Cardiac muscle cell (in vitro differentiated cells and primary cell): ENCODE measurements around the gene CBFA2T2. TPM values are rescaled to one million over a fixed set of nuclear protein-coding genes. Genes with fewer than 3 reads are reported as not detected.

Experiments used
- DNase-seq, 2 donors: peaks; one replicate each; pipeline versions ENCODE4 v3.0.0 to v3.0.0-alpha.2; 2010 to 2017; ENCODE audit warnings: low read depth in 1 of 2, low spot score in 1 of 2
- H3K27ac ChIP-seq: fragments of 200-600 bp; sonication (generic); 2 replicates; pipeline ENCODE4 v1.5.1; 2016
- H3K27me3 ChIP-seq: fragments of 200-600 bp; sonication (generic); 2 replicates; pipeline ENCODE4 v1.6.0; 2016; ENCODE audit warnings: control low read depth
- H3K36me3 ChIP-seq: fragments of 200-600 bp; sonication (generic); 2 replicates; pipeline ENCODE4 v1.5.1; 2016; ENCODE audit warnings: control low read depth
- H3K4me1 ChIP-seq: fragments of 200-600 bp; sonication (generic); 2 replicates; pipeline ENCODE4 v1.8.1; 2017; ENCODE audit warnings: low read depth, mild to moderate bottlenecking, mixed run types
- H3K4me3 ChIP-seq: fragments of 200-600 bp; sonication (generic); 2 replicates; pipeline ENCODE4 v1.5.1; 2016; ENCODE audit warnings: mild to moderate bottlenecking
- H3K9me3 ChIP-seq: fragments of 200-600 bp; sonication (generic); 2 replicates; pipeline ENCODE4 v1.5.1; 2017; ENCODE audit warnings: low read depth, mild to moderate bottlenecking, control low read depth
- polyA plus RNA-seq: library from polyadenylated mRNA; unstranded; fragments of >200 nt; fragmentation: Nextera tagmentation; extraction: Ambion mirVana; gene quantifications from 2 replicates; pipeline ENCODE4 v1.2.1, GENCODE V29; 2016
- total RNA-seq: library from RNA; depleted of rRNA; stranded (reverse); fragments of >200 nt; gene quantifications from 2 replicates; pipeline ENCODE4 v1.2.3, GENCODE V29; 2016
- TF ChIP-seq, protein P1 (sequence below): IDR thresholded peaks from 2 replicates; pipeline ENCODE4 v1.5.1; 2012; ENCODE audit warnings: low read depth, mild to moderate bottlenecking, low read length

CBFA2T2 gene
- total and polyA plus RNA-seq, 2 experiments from 2014 or later: 36.7 to 53.1 TPM

DNA sequence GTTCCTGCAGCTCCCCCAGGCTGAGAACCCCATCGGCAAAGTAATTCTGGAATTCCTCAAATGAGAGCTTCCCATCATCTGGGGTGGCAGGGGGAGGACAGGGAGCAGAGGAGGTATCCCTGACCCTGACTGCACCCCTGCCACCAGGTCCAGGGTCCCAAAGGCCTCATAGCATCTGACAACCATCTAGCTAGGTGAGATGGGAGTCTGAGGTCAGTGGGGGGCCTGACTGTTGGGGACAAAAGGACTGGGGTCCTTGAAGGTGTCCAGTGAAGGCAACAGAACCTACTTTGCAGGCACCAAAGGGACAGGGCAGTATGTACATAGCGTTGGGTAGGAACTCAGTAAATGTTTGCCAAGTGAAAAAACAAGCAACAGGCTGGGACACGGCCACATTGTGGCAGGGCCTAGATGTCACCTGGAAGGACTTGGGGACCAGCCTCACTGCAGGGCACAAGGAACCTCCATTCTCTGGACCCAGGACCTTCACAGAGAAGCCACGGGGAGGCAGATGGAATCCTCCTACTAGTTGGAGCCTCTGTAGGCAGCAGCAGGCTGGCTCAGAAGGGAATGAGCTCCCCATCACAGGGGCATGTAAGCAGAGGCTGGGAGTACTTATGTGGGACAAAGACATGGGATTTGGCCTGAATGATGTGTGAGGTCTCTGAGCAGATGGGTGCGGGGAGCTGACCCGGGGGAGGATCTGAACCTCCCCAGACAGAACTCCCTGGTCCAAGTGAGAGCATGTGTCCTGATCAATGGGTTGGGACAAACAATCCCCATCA lies 181.0 kb downstream of the CBFA2T2 start:
- H3K4me3 ChIP-seq: no peak overlapping the region
- H3K27ac ChIP-seq: no peak overlapping the region
- H3K9me3 ChIP-seq: no peaks in the 10 kb centered on the region
- H3K36me3 ChIP-seq: peaks cover 13% of the 10 kb centered on the region
- peaks cover 32% of the 10 kb centered on the region for H3K4me1 ChIP-seq
- DNase-seq: no peak
- TF ChIP-seq, protein P1, sequence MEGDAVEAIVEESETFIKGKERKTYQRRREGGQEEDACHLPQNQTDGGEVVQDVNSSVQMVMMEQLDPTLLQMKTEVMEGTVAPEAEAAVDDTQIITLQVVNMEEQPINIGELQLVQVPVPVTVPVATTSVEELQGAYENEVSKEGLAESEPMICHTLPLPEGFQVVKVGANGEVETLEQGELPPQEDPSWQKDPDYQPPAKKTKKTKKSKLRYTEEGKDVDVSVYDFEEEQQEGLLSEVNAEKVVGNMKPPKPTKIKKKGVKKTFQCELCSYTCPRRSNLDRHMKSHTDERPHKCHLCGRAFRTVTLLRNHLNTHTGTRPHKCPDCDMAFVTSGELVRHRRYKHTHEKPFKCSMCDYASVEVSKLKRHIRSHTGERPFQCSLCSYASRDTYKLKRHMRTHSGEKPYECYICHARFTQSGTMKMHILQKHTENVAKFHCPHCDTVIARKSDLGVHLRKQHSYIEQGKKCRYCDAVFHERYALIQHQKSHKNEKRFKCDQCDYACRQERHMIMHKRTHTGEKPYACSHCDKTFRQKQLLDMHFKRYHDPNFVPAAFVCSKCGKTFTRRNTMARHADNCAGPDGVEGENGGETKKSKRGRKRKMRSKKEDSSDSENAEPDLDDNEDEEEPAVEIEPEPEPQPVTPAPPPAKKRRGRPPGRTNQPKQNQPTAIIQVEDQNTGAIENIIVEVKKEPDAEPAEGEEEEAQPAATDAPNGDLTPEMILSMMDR: no peak
- no peaks in the 10 kb centered on the region for H3K27me3 ChIP-seq

DNA sequence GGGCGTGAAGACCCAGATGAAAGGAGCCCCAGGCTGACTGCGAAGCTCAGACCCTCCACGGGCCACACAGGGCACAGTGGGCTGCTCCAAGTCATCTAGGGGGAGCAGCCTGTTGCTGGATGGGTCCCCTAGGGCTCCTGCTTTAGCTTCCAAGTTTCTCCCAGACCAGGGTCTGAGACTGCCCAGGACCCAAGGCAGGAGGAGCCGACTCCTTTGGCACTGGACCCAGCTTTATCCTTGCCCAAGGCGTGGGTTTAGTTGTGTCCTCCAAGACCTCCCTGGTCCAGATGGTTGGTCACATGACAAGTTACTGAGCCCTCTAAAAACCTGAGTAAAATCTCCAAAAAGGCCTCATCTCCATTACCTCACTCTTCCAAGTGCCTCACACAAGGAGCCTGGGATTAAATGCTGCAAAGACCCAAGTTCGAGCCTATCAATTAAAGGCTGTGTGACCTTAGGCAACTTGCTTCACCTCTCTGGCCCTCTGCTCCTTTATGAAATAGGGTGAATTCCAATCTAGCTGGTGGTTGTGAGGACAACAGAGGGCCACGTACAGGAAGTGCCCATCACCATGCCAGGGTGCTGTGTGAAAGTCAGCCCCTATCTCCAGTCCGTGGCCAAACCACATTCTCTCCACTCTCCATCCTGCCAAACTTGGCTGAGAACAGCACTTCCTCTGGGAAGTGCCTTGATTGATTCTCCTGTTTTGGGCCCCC lies 181.8 kb downstream of the CBFA2T2 start:
- Histone ChIP-seq H3K36me3 (peaks cover 13% of the 10 kb centered on the region), H3K27me3 (no peaks in the 10 kb centered on the region), H3K4me3 (no peak overlapping the region), H3K27ac (no peak overlapping the region), H3K9me3 (no peaks in the 10 kb centered on the region), H3K4me1 (peaks cover 27% of the 10 kb centered on the region)
- DNase-seq: peak in 1 of 2 donors; percentile 58
- TF ChIP-seq, protein P1: no peak

DNA sequence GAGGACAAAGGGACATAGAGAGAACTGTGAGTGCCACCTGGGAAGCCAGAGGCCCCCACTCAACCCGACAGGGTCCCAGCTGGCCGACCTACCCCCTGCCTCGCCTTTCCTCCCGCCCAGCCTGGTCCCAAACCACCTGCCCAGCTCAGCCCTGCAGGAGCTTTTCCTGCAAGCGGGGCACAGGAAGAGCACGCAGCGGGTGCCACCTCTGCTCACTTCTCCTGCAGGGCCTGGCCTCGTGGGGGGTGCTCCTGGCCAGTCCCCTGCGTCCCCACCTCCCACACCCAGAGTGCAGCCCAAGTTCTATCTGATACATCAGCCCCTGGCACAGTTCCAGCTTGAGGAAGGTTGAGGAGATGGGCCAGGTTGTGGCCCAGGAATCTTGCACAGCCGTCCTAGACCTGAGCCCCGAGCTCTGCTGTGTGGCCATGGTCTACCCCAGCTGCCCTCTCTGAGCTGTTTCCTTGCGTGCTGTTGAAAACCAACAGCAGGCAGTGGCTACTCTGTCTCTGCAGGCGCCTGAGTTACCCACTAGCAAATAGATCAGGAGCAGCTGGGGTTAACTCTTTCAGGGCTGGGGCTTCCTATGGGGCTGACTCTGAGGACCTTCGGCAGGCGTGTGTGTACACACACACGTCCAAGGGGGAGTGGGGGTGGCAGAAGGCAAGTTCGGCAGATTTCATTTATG lies 182.7 kb downstream of the CBFA2T2 start:
- Histone ChIP-seq H3K4me1 (peaks cover 27% of the 10 kb centered on the region), H3K27ac (no peak overlapping the region), H3K4me3 (peak overlapping the region; percentile 85)

GRCh38 chr20:33673114-33673409 lies 183.2 kb downstream of the CBFA2T2 start:
- Histone ChIP-seq H3K36me3 (peaks cover 13% of the 10 kb centered on the region), H3K4me1 (peaks cover 27% of the 10 kb centered on the region), H3K27me3 (no peaks in the 10 kb centered on the region)

More for the DNA sequence above, 182.7 kb downstream of the CBFA2T2 start:
- H3K36me3 ChIP-seq: peaks cover 13% of the 10 kb centered on the region
- no peaks in the 10 kb centered on the region for H3K9me3 ChIP-seq
- peak in 1 of 2 donors; percentile 21 for DNase-seq
- TF ChIP-seq, protein P1: no peak
- H3K27me3 ChIP-seq: no peaks in the 10 kb centered on the region

More at GRCh38 chr20:33673114-33673409, 183.2 kb downstream of the CBFA2T2 start:
- Histone ChIP-seq H3K27ac (no peak overlapping the region), H3K4me3 (peak overlapping the region; percentile 85), H3K9me3 (no peaks in the 10 kb centered on the region)
- TF ChIP-seq, protein P1: no peak
- DNase-seq: no peak
